Epithelial cell of proximal tubule (primary cell): ENCODE data around the gene MIOX. TPM values are rescaled to one million over a fixed set of nuclear protein-coding genes. Genes with fewer than 3 reads are reported as not detected.

Experiments used
- DNase-seq: peaks from one replicate; pipeline ENCODE4 v3.0.0-alpha.2; 2011; ENCODE audit warnings: low read depth
- H3K4me3 ChIP-seq: 2 replicates; pipeline ENCODE4 v1.5.1; 2011; ENCODE audit warnings: low read depth, mild to moderate bottlenecking, low read length
- CTCF ChIP-seq: conservative IDR thresholded peaks from 2 replicates; pipeline ENCODE4 v1.5.1; 2012; ENCODE audit warnings: low read depth, mild to moderate bottlenecking, low read length
- total RNA-seq: library from RNA; depleted of rRNA; stranded (reverse); fragments of >200 nt; gene quantifications from 2 replicates; pipeline ENCODE4 v1.2.3, GENCODE V29; 2015

Gene MIOX
- total RNA-seq, 1 donor from 2014 or later: not detected

GRCh38 chr22:50446708-50447575 is 39.7 kb upstream of the MIOX start:
- no peak for DNase-seq
- no peak for TF ChIP-seq CTCF
- no peak overlapping the region for H3K4me3 ChIP-seq

GRCh38 chr22:50447576-50448551 is 38.8 kb upstream of the MIOX start:
- no peak for TF ChIP-seq CTCF
- H3K4me3 ChIP-seq: no peak overlapping the region
- DNase-seq: no peak

- no peak overlapping the region for H3K4me3 ChIP-seq
- DNase-seq: no peak
- TF ChIP-seq CTCF: no peak
Observed at GRCh38 chr22:50452649-50453048, 34.0 kb upstream of the MIOX start.

GRCh38 chr22:50454556-50455075 is 32.0 kb upstream of the MIOX start:
- H3K4me3 ChIP-seq: no peak overlapping the region
- no peak for TF ChIP-seq CTCF
- DNase-seq: no peak

GRCh38 chr22:50455201-50455600 is 31.5 kb upstream of the MIOX start:
- no peak overlapping the region for H3K4me3 ChIP-seq
- DNase-seq: no peak
- no peak for TF ChIP-seq CTCF

- TF ChIP-seq CTCF: no peak
- no peak for DNase-seq
- H3K4me3 ChIP-seq: no peak overlapping the region
Observed at GRCh38 chr22:50456026-50456425, 30.6 kb upstream of the MIOX start.
